Lower leg skin (tissue), 4 donors: ENCODE data around the gene FAM156B. TPM values are rescaled to one million over a fixed set of nuclear protein-coding genes. Genes with fewer than 3 reads are reported as not detected.
"Not testable (repeated sequence)": the region's sequence is repeated elsewhere in the genome, so short reads cannot be mapped to it uniquely, and the experiment has no call there.

Experiments
- DNase-seq, 2 donors: peaks; one replicate each; pipeline ENCODE4 v3.0.0-alpha.2; 2019; ENCODE audit warnings: low spot score in 2 of 2
- H3K4me3 ChIP-seq: fragments of 200-600 bp; sonication (generic); 2 replicates; pipeline ENCODE4 v1.5.1; 2017; ENCODE audit warnings: mild to moderate bottlenecking, low read depth; ENCODE audit not compliant: poor library complexity, severe bottlenecking
- POLR2A ChIP-seq, 2 donors: fragments of 450-650 bp; IDR thresholded peaks; one replicate each; pipeline ENCODE4 v1.6.1; 2016 to 2017; ENCODE audit warnings: antibody characterized with exemption in 2 of 2, mild to moderate bottlenecking in 1 of 2, moderate library complexity in 1 of 2
- WGBS, 2 donors: methylation state at CpG; one replicate each; pipeline ENCODE4 v1.1.5; 2018; 5-methylcytosine and 5-hydroxymethylcytosine counted together
- intact Hi-C: fragments of 100-400 bp; cut with DNase I; formaldehyde crosslinking; loops from one replicate; pipeline ENCODE4 v1.15.0; 2023; ENCODE audit warnings: low total_unique reads
- total RNA-seq, 4 donors: library from RNA; depleted of rRNA; stranded (reverse); fragments of >200 nt; gene quantifications; one replicate each; pipeline ENCODE4 v1.1.0, GENCODE V29; 2016
- TF ChIP-seq, protein P1 (sequence below), 3 donors: fragments of 450-650 bp; IDR thresholded peaks; one replicate each; pipeline ENCODE4 v1.5.1; 2016; ENCODE audit warnings: antibody characterized with exemption in 3 of 3, mild to moderate bottlenecking in 3 of 3, moderate library complexity in 2 of 3

The FAM156B gene, protein sequence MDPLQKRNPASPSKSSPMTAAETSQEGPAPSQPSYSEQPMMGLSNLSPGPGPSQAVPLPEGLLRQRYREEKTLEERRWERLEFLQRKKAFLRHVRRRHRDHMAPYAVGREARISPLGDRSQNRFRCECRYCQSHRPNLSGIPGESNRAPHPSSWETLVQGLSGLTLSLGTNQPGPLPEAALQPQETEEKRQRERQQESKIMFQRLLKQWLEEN
- total RNA-seq = 10 to 100 TPM; 42.6 to 50.9 (median 44.6) TPM

DNA sequence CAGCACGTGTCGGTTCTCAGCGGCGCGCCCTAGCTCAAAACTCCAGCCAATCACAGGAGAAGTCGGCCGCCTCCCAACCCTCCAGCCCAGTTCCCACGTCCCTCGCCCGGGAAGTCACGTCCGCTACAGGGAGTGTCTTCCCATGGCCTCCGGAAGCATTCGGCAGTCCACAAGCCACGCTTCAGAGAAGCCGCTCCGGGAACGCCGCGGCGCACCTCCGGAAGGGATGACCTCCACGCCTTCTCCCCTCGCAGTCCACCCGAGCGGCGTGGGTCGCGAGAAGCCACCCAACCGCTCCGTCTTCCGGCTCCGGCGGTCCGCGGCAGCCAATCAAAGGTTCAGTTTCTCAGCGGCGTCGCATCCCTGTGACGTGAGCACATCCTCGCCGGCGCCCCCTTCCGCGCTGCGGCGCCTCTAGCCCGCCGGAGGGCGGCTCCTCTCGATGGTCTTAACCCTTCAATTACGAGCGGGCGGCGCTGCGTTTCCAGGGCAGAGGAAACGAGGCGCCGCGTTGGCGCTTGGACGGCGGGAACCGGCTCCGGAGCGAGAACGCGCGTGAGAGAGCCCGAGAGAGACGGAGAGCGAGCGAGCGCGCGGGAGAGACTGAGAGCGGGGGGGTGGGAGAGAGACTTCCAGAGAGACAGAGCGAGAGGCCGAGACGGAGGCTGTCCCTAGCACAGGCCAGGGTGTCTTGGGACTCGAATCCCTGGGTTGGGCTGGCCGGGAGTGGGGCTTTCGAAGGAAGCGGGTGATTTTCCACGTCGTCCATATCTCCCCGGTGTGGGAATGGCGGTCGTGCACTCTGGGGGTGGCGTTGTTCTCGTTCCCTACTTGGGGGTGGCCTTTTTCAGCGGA is at the start of gene FAM156B:
FAM156B (plus strand) TSS at position 476 of the 855 bp plus-strand sequence. CDS start 9,896 bp downstream, outside the sequence.
- WGBS, 2 donors = no CpG with 5 or more reads among the region's 92 CpGs
- H3K4me3 ChIP-seq, DNase-seq, intact Hi-C loops: not testable (repeated sequence)

DNA sequence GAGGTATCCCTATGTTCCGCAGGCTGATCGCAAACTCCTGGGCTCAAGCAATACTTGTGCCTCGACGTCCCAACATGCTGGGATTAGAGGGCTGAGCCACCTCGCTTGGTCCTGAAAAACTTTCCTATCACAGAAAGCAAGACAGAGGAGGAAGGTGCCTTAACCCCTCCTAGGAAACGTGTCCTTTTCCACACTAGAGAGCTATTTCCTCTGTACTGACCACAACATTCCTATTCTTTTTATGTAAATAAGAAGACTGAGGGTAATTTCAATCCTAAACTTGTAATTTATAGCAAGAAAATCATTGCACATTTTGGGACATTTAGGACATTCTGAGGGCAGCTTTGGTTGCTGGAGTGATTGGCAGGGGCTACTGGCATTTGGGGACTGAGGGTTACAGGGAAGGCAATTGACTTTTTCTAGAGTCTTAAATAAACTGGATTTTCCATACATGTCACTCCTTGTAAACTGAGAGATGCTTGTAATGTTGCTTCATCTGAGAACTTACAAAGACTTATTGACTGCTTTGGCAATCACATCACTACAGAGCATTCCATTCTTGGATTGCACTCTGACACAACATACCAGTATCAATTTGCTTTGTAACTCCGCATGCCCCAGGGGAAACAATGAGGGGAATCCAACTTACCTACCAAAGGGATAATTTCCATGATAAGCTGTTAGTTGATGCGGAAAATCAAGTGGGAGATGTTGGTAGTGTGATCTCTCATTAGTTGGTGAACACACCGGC is 44.8 kb upstream of the FAM156B start:
- H3K4me3 ChIP-seq = no peak overlapping the region
- WGBS, 2 donors = 75 to 77% methylated on average over 9 of the region's 9 CpGs
- intact Hi-C loops = no loop called here
- TF ChIP-seq, protein P1, sequence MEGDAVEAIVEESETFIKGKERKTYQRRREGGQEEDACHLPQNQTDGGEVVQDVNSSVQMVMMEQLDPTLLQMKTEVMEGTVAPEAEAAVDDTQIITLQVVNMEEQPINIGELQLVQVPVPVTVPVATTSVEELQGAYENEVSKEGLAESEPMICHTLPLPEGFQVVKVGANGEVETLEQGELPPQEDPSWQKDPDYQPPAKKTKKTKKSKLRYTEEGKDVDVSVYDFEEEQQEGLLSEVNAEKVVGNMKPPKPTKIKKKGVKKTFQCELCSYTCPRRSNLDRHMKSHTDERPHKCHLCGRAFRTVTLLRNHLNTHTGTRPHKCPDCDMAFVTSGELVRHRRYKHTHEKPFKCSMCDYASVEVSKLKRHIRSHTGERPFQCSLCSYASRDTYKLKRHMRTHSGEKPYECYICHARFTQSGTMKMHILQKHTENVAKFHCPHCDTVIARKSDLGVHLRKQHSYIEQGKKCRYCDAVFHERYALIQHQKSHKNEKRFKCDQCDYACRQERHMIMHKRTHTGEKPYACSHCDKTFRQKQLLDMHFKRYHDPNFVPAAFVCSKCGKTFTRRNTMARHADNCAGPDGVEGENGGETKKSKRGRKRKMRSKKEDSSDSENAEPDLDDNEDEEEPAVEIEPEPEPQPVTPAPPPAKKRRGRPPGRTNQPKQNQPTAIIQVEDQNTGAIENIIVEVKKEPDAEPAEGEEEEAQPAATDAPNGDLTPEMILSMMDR (IDR thresholded peaks at IDR 0.05) = no peak
- TF ChIP-seq POLR2A (IDR thresholded peaks at IDR 0.05) = no peak
- DNase-seq = no peak

DNA sequence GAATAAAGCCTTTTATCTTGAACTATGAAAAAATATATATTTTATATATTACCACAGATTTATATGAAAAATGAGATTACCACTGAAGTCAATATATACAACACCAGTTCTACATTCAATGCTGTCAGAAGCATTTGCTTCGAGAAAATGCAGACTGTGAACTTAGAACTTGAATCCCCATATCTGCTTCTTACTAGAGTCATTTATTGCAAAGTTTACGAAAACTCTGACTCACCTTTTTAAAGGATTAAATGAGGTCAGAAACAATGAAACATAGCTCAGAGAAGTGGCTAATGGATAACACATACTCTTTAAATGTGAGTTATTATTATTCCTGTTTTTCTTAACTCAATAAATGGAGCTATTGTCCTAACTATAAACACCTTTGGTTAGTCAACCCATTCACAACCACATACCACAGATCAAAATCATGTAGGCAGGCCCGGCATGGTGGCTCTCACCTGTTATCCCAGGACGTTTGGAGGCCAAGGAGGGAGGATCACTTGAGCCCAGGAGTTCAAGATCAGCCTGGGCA is 40.1 kb upstream of the FAM156B start:
- intact Hi-C loops = not testable (repeated sequence)
- 44 to 49% methylated on average over 4 of the region's 4 CpGs for WGBS, 2 donors

DNA sequence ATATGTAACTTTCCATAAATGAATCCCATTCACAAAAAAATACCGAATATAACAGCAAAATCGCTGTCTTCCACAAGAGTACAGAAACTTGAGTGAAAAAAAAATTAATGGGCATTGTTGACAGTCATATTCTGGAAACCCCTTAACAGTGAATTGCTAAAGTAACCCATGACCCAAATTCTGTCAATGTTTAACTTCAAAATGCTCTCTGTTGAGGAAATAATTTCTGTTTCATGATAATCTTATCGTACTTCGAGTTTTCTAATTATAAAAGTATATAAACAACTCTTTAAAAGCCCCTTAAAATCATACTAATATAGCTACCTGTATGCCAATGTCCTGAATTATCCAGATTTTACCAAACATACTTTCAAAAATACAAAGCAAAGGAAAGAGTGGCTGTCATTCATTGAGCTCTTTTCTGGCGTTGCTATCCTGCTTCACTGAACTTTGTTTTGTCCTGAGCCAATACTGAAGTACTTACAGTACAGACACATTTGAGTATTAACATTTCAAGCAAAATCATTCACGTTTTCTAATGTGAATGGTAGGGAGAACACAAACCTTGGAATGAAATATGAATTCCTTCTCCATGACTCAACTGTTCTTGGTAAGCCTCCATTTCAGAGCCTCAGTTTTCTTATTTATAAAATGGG is 31.7 kb upstream of the FAM156B start:
- 53 to 73% methylated on average over 6 of the region's 6 CpGs for WGBS, 2 donors
- H3K4me3 ChIP-seq = no peak overlapping the region

More for the DNA sequence above, 40.1 kb upstream of the FAM156B start:
- not testable (repeated sequence) for H3K4me3 ChIP-seq, DNase-seq

DNA sequence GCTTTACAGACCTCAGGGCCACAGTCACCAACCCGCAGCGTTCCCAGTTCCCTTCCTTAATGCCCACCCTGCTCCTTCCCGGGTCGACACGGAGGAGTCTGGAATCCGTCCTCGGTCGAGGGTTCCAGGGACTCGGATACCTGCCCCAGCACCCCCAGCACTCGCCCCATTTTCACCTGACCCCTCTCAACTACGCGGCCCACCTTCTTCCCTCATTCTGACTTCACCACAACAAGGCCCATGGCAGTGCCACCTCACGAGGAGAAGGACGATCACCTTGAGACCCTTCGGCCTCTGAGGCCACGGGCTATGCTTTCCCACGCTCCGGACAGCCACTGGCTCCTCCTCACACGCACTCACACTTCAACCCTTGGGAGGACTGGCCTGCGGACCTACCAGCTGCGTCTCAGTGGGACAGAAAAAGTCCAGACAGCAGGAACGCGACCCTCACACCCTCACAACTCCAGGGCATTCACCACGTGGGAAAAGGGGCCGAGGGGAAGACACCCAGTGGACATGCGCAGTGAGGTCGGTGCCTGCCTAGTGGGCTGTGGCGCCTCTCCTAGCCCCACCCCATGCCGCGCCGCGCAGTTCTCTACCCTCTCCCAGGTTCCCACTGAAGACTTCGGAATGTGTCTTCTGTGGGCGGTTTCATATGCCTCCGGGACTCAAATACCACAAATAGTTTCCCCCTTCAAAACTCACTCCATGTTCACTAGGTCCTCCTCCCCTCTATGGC is 29.4 kb upstream of the FAM156B start, which contains the start of gene XAGE3:
XAGE3 (minus strand) TSS at position 474 of the 739 bp plus-strand sequence. CDS start 950 bp downstream, outside the sequence.
- no peak within 1 kb of the TSS for H3K4me3 ChIP-seq
- intact Hi-C loops = no loop called here
- WGBS, 2 donors = 81 to 94% methylated on average over 30 to 35 of the region's 35 CpGs
- TF ChIP-seq POLR2A (IDR thresholded peaks at IDR 0.05) = no peak
- TF ChIP-seq, protein P1 (IDR thresholded peaks at IDR 0.05) = no peak
- no peak for DNase-seq

More for the DNA sequence above, 31.7 kb upstream of the FAM156B start:
- no peak for DNase-seq
- TF ChIP-seq POLR2A (IDR thresholded peaks at IDR 0.05) = no peak
- TF ChIP-seq, protein P1 (IDR thresholded peaks at IDR 0.05) = no peak
- intact Hi-C loops = no loop called here

DNA sequence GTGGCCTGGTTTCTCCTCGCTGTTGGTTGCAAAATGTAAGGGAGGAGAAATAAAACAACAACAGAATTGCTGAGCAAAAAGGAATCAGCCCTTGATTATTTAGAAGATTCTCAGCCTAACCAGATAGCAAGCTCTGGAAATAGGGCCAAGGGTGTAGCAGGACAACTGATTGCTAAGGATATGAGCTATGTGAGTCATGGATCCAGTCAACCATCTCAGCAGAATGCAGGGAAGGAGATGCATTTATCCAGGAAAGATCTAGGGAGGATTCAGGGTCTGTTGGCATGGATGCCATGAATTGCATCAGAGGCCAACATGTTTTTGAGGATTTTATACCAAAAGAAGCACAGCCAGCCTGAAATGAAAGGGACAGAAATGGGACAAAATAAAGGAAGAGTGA is 27.1 kb upstream of the FAM156B start:
- intact Hi-C loops = no loop called here
- TF ChIP-seq POLR2A (IDR thresholded peaks at IDR 0.05) = no peak
- TF ChIP-seq, protein P1 (IDR thresholded peaks at IDR 0.05) = no peak
- DNase-seq = no peak
- no peak overlapping the region for H3K4me3 ChIP-seq
- WGBS, 2 donors = 59 to 68% methylated on average over 1 of the region's 1 CpG

DNA sequence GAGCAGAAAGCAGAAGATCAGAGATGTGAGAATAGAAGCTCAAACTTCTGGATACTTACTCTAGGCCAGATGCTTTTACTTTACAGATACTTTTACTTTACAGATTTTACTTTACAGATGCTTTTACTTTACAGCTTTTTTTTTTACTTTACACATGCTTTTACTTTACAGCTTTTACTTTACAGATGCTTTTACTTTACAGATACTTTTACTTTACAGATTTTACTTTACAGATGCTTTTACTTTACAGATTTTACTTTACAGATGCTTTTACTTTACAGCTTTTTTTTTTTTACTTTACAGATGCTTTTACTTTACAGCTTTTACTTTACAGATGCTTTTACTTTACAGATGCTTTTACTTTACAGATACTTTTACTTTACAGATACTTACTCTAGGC is 23.3 kb upstream of the FAM156B start:
- intact Hi-C loops, DNase-seq, H3K4me3 ChIP-seq: not testable (repeated sequence)
